Measurements from ENCODE around the gene PSMD14.
"Not testable (repeated sequence)": the region's sequence is repeated elsewhere in the genome, so short reads cannot be mapped to it uniquely, and the experiment has no call there.

Gene PSMD14

DNA sequence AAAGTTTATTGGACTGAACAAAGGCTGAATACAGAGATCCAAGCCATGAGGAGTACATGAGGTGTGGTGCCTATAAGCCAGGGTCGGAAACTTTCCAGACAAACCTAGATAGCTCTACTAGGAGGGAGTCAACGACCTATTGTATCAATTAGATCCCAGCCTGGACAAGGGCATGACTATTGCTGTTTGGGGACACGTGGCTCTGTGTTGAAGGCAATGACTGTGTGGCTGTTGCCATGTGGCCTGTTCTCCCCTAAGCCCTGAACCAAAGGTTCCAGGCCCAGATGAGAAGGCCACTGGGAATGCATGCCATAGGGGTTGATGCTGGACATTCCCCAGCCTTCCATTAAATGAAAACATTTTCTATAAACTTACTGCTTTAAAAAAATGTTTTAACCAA, 31.3 kb downstream of the PSMD14 start:
- FAIRE-seq: not testable (repeated sequence)

DNA sequence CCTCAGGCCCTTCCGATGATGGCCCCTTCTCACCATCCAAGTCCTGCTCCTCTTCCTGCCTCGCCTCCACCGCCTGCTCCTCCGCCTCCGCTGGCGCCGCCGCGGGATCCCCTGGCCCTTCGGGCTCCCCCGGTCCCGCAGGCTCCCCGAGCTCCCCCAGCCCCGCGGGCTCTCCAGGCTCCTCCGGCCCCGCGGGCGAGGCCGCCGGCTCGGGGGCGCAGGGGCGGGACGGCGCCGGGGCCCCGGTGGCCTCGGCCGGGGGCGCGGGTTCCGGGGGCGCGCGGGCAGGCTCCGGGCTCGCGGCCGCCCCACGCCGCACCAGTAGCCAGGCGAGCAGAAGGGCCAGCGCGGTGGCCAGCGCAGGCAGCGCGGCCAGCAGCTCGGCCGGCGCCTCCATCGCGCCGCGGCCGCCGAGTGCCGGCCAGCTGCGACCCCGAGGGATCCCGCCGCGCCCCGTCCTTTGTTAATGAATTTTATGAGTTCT, 32.7 kb downstream of the PSMD14 start:
- not testable (repeated sequence) for FAIRE-seq

DNA sequence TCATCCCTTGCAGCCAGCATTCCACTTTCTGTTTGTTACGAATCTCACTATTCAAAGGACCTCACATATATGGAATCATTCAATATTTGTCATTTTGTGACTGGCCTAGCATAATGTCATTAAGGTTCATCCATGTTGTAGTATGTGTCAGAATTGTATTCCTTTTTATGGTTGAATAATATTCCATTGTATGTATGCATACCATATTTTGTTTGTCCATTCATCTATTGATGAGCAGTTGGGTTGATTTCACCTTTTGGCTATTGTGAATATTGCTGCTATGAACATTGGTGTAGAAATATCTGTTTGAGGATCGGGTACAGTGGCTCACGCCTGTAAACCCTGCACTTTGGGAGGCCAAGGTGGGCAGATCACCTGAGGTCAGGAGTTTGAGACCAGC, 35.0 kb downstream of the PSMD14 start:
- FAIRE-seq: no peak

DNA sequence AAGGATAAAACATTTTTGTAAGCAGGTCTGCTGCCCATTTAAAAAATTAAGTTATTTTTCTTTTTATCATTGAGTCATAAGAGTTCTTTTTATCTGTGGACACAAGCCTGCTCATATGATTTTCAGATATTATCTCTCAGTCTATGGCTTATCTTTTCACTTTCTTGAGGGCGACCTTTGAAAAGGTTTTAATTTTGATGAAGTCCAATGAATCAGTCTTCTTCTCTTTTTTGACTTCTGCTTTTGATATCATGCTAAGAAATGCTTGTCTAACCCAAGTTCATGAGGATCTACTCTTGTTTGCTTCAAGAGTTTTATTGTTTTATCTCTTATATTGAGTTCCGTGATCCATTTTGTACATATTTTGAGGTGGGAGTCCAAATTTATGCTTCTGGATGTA, 36.5 kb downstream of the PSMD14 start:
- no peak for FAIRE-seq

DNA sequence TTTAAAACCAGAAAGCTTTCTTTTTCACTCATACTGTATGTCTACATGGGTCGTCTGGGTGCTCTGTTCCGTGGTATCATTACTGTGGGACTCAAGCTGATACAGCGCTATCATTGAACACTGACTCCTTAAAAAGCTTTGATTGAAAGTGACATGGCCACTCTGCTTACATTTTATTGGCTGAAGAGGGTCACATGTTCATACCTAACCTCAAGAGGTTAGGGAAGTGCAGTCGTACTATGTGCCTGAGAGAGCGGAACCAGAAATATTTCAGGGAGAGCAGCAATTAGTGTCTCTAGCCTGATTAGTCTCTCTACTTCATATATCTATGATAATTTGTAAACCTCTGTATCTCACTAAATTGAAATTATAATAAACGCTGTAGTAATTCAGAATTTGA, 43.5 kb downstream of the PSMD14 start:
- FAIRE-seq: no peak

DNA sequence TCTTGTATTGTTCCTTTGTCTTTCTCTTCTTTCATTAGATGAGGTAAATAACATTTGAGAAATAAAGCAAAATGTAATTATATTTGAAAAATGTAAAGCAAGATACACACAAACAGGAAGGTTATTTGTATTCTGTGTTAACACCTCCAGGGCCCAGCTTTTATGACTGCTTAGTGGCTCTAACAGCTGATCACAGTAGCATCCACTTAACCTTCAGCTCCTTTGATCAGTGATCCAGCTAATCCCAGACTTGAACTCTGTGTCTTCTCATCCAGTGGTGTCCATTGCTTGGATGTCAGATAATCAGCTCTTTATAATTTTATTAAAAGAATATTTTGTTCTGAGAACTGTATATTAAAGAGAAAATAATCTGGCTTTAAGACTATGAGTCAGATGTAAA, 44.5 kb downstream of the PSMD14 start:
- no peak for FAIRE-seq

DNA sequence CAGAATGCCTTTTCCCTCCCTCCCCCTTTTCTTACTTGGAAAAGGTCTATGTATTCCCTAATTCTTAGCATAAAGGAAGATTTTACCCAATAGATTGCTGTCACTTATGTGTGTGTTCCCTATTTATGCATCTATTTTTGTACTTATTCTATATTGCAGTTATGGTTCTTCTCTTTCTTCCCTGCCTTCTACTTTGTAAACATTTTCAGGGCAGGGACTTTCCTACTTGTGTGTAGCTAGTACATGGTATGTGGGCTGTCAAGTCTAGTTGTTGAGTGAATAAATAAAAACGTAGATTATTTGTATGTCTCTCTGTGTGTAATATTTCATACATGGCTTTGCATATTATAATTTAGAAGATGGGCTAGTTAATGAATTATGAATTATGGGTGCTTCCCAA, 45.3 kb downstream of the PSMD14 start:
- no peak for FAIRE-seq

DNA sequence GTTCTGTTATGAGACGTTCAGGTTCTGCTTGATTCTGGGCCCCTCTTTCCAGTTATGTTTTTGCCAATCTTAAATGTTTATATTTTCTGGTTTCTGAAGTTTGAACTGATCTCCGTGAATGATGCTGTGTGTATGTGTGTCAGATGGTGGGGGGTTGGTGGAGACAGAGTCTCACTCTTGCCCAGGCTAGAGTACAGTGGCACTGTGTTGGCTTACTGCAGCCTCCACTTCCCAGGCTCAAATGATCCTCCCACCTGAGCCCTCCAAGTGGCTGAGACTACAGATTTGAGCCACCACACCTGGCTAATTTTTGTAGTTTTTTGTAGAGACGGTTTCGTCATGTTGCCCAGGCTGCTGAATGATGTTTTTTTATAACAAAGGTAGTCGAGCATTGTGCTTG, 45.9 kb downstream of the PSMD14 start:
- no peak for FAIRE-seq

DNA sequence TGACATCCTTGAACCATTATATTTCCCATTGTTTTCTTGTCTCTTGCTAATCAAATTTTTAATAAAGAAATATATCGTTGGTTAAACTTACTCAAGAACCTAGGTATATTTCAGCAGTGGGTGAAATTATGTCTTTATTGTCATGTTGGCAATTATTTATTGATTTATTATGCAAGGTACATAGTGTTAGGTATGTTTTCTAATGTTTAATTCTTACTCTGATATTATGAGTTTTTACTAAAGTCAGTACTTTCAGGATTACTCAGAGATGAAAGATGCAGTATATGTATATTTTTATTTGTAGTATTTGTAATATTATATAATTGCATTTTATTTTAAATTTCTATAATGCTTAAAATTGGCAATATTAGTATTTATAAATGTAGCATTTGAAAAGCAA, 46.9 kb downstream of the PSMD14 start:
- FAIRE-seq: peak; percentile 82

DNA sequence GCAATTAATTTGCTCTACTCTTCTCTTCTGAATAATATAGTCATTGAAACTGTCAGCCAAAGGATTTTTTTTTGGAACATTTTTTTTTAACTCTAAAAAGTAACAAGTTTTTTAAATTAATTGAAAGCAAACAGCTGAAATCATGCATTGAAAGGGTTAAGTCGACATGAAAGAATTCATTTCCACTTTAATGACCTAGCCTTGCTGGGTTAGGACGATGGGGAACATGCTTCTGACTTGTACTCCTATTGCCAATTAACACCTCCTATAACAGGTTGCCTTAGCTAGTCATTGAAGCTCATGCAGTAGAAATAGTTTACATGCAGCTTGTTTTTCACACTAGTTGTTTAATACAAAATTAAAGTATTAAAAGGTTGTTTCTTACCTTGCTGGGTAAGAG, 47.8 kb downstream of the PSMD14 start:
- peak; percentile 68 for FAIRE-seq

DNA sequence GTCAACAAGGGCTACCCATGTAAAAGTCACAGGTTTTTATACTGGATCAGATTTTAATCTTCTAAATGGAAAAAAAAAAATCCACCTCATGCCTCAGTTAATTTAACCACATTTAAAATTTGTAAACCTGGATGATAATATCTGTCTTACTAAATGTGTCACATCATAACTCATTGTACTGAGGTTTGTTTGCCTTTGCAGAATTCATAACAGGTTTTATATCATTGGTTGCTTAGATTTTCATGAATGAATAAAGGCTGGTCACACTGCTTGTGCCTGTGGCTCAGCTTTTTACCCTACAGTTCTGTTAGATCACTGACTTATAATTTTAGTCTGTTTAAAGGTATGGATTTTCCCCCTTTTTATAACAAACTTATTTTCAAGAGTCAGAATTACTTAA, 48.9 kb downstream of the PSMD14 start:
- peak; percentile 96 for FAIRE-seq

DNA sequence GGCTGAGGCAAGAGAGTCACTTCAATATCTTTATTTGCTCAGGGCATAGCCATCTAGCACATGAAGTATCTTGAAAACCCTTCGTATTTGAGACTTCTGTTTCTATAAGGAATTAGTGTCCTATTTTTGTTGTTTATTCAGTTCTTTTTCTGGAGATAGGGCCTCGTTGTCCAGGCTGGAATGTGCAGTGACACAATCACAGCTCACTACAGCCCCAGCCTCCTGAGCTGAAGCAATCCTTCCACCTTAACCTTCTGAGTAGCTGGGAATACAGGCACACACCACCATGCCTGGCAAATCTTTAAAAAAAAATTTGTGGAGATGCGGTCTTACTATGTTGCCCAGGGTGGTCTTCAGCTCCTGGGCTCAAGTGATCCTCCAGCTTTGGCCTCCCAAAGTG, 50.6 kb downstream of the PSMD14 start:
- no peak for FAIRE-seq

DNA sequence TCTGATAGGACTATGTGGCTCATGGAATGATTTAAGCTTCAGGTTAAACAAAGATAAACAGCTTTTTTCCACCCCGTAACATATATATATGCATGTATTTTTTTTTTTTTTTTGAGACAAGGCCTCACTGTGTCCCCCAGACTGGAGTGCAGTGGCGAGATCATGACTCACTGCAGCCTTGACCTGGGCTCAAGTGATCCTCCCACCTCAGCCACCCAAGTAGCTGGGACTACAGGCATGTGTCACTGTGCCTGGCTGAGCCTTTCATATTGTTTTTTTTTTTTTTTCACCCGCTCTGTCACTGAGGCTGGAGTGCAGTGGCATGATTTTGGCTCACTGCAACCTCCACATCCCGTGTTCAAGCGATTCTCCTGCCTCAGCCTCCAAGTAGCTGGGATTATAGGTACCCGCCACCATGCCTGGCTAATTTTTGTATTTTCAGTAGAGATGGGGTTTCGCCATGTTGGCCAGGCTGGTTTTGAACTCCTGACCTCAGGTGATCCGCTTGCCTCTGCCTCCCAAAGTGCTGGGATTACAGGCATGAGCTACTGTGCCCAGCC, 52.0 kb downstream of the PSMD14 start:
- FAIRE-seq: not testable (repeated sequence)

DNA sequence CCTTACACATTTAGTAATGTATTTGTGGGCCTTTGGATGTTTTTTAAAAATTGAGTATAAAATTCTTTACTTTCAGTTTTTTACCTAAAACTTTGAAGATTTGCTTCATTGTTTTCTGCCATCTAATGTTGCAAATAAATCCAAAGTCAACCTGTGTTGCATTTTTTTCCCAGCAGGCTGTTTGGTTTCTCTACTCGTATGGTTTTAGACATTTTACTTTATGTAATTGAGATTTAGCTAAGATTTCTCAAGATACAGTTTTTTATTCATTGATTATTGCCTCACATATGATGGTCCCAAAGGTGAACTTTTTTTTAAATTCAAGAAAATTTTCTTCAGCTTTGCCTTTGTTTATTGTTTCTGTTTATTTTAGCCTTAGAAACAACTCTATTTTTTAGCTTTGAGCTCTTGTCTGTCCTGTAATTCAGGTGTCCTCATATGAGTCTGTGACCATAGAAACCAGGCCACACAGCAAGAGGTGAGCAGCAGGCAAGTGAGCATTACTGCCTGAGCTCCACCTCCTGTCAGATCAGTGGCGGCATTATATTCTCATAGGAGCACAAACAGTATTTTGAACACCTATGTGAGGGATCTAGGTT, 54.4 kb downstream of the PSMD14 start:
- no peak for FAIRE-seq

DNA sequence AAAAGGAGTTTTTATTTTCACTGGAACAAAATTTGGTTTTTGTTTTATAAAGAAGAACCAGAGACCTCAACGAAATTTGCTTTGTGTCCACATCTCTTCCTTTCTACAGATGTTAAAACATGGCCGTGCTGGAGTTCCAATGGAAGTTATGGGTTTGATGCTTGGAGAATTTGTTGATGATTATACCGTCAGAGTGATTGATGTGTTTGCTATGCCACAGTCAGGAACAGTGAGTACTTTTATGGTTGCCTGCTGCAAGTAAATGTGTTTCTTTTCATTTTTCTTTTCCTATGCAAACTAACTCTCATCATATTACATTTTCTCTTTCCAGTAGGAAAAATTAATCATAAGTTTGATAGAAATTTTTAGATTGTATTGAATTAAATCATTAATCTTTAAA, 59.5 kb downstream of the PSMD14 start:
- no peak for FAIRE-seq

DNA sequence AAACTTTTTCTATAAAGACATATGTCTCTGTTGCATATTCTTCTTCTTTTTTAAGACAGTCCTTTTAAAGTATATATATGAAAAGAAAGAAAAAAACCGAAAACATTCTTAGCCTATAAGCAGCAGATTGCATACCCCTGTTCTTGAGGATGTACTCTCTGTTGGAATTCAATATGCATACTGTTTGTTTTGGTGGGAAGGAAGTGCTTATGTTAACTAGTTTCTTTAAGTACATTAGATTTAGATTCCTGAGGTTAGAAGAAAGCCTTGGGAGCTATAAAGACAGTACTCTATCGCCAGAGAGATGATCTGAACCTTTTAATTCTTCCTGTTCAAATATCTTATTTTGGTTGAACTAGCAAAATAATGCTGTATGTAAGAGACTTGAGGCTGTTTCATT, 61.1 kb downstream of the PSMD14 start:
- peak; percentile 95 for FAIRE-seq

DNA sequence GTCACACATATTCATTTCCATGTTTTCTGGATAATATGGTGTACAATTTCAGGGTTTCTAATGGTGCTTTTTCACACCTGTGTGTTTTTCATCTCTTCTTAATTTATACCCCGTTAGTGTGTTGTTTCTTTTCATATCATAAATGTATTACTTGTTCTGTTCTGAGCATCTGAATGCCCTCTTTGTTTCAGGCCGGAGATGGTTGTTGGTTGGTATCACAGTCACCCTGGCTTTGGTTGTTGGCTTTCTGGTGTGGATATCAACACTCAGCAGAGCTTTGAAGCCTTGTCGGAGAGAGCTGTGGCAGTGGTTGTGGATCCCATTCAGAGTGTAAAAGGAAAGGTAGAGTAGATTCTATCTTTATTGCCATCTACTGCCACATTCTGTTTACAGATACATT, 62.8 kb downstream of the PSMD14 start:
- no peak for FAIRE-seq

DNA sequence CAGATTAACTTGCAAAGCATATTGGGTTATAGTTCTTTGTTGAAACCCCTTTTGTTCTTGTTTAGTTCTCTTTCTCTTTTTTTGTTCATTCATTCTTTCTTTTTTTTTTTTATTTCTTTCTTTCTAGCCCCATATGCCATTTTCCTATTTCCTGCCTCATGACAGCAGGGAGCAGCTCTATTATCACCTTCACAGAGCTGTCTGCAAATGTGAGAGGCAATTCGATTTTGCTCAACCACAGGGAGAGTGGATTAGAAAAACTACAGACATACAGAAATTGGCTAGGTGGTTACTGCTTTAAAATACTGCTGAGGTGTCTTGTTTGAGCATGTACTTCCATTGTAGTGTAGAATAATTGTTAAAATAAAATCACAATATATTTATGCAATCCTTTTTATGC, 63.6 kb downstream of the PSMD14 start:
- FAIRE-seq: no peak

DNA sequence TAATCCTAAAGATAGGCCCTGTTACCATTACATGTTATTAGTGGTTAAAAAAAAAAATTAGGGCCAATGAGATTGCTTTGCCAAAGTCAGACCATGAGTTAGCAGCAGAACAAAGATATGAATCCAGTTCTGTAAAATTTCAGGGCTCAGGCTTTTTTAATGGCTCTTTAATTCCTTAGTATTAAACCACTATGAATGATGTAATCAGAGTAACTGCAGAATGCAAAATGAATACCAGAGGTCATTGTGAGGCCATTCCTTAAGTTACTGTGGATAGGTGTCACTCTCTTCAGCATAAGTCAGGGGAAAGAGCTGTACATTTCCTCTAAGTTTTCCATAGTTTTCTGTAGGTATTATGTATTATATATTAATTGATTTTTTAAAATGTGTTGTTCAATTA, 65.7 kb downstream of the PSMD14 start:
- no peak for FAIRE-seq

DNA sequence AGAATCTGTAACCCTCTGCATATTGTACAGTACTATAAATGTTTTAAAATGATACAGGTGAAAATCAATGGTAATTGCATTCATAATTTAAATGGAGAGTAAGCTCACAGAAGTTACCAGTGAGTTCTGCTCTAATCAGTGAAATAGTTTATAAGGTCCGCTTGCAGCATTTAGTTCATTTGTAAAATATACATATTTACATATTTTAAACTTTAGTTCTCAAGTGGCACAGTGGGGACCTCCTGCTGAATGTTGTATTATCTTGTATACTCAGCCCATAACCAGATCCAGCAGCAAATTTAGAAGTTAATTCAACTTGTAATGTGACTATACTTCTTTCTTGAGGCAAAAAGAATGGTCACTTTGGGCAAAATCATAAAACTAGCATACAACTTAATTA, 66.2 kb downstream of the PSMD14 start:
- FAIRE-seq: no peak

DNA sequence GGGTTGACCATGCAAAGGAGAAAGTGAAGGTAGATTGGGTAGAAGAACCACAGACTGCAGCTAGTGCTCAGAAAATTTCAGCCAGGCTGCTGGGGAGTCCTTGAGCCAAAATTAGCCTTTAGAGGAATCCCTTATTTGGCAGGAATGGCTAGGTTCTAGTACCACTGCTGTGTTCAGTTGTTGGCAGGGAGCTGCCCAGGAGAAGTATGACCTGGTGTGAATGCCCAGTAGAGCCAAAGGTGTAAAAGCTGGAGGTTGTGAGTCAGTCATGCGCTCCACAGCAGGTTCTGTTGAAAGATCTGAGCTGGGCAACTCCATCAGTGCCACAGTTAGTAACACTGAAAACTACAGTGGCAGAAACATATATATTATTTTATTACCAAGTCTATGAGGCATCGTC, 71.5 kb downstream of the PSMD14 start:
- FAIRE-seq: no peak

DNA sequence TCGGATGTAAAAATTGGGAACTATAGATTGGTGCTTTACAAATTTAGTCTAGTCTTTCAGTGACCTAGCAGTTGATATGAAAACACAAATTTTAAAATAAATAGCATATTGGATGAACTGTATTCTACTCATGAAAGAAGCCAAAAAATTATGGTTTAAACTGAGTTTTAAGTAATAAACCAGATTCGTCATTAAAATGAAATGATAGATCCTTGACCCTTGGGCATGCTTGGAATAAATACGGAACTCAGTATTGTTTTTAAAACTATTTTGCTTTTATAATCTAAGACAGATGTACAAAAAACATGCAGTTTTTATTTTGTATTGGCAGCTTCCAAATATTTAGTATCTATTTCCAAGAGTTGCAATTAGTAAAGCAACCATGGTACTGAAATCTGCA, 73.3 kb downstream of the PSMD14 start:
- peak; percentile 45 for FAIRE-seq

DNA sequence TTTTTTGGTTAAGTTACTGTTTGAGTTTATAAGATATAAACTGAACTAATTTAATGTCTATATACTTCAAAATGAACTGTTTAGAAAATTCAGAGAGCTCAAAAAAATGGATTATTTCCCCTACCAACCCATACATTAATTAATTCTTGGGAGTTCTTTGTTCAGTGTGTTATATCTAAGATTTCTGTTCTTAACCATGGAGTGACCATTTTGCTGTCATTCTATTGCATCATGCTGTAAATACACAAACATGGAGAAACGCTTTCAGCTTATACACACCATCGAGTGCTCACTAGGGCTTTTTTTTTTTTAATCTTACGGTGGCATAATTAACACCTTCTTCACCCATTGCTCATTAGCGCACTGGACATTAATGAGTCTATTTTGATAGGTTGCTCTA, 74.5 kb downstream of the PSMD14 start:
- peak; percentile 81 for FAIRE-seq

DNA sequence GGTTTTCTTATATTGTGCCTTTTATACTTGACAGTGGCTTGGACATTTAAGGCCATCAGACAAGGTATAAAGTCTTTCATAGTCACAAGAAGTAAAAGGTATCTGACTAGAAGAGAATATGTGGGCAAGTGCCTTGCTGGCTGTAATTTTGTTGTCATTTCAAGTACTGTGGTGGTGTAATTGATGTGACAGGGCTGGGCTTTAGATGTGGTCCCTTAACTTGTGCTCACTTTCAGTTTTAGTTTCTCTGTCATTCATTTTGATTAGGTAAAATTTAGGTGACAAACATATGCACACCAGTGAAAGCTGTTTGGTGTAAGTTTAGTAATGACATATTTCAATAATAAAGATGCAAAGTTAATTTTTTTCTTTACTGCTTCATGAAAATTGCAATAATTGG, 76.6 kb downstream of the PSMD14 start:
- FAIRE-seq: no peak

DNA sequence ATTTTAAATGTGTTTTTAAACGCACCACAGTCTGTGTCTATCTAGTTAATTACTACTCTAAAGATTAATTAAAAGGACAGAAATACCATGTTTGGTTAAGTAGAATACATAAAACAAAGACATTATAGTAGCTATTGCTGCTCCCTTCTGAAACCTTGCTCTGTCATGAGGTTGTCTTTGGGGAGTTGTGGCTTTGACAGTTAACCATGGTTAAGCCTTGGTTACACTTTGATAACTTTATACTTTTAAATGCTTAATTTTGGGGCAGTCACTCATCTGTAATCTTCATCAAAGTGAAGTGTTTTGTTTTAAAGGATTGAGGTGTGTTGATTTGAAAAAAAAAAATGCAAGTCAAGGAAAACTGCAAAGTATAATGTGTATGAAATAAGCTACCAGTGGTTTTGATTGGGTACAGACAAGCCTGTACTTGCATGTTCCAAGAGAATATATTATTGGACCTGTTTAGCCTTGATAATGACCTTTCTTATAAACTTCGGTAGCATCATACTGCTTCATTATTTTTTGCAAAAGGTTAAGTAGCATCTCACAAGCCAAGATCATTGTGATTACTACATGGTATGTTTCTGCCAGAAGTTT, 78.1 kb downstream of the PSMD14 start:
- peak; percentile 86 for FAIRE-seq
